ENCODE results near the gene GPR153.

DNA sequence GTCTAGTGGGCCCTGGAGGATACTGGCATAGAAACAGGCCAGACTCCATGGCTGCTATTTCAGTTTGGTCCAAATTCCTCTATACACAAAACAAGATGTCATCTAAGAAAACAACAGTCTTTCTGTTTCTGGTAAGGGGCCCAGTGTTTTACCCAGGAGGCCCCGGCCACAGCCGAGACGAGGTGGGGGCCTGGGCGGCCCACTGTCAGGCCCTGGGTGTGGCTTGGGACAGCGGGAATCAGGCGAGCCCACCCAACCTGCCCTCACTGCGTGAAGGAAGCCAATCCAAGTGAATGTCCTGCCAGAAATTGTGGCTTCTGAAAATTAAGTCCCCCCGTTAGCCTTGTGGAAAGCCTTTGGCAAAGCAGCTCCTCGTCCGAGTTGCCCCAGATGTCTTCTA is 31.2 kb upstream of the GPR153 start:
- TF ChIP-seq, protein P1, sequence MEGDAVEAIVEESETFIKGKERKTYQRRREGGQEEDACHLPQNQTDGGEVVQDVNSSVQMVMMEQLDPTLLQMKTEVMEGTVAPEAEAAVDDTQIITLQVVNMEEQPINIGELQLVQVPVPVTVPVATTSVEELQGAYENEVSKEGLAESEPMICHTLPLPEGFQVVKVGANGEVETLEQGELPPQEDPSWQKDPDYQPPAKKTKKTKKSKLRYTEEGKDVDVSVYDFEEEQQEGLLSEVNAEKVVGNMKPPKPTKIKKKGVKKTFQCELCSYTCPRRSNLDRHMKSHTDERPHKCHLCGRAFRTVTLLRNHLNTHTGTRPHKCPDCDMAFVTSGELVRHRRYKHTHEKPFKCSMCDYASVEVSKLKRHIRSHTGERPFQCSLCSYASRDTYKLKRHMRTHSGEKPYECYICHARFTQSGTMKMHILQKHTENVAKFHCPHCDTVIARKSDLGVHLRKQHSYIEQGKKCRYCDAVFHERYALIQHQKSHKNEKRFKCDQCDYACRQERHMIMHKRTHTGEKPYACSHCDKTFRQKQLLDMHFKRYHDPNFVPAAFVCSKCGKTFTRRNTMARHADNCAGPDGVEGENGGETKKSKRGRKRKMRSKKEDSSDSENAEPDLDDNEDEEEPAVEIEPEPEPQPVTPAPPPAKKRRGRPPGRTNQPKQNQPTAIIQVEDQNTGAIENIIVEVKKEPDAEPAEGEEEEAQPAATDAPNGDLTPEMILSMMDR (IDR thresholded peaks at IDR 0.05), result no peak
- no peak for TF ChIP-seq POLR2AphosphoS5 (IDR thresholded peaks at IDR 0.05)
- no peak for TF ChIP-seq EP300 (IDR thresholded peaks at IDR 0.05)
- TF ChIP-seq POLR2A (IDR thresholded peaks at IDR 0.05), result no peak
